HCEC 1CT (cell line): ENCODE results near the gene KTI12.
"Not testable (repeated sequence)": the region's sequence is repeated elsewhere in the genome, so short reads cannot be mapped to it uniquely, and the experiment has no call there.

Experiments
- DNase-seq: peaks from one replicate; pipeline ENCODE4 v3.0.0-alpha.2; 2017

The KTI12 gene

DNA sequence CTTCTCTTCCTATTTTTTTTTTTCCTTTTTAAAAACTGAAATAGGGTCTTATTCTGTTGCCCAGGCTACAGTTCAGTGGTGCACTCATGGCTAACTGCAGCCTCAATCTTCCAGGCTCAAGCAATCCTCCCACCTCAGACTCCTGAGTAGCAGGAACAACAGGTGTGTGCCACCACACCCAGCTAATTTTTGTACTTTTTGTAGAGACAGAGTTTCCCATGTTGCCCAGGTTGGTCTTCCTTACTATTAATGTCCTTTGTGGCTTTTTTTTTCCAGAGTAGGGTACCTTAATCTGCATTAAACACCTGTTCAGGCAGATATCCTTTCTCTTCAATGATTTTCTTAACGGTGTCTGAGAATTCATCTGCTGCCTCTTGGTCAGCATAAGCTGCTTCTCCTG, 4.3 kb upstream of the KTI12 start:
- DNase-seq: no peak

DNA sequence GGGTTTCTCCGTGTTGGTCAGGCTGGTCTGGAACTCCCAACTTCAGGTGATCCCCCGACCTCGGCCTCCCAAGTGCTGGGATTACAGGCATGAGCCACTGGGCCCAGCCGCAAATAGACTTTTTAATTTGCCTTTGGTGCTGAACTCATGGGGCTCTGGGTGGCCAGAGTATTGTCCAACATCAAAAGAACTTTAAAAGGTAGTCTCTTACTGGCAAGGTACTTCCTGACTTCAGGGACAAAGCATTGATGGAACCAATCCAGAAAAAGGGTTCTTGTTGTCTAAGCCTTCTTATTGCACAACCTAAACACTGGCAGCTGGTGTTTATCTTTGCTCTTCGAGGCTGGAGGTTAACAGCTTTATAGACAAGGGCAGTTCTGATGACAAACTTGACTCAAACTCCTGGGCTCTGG, 3.8 kb upstream of the KTI12 start:
- peak; percentile 76 for DNase-seq

DNA sequence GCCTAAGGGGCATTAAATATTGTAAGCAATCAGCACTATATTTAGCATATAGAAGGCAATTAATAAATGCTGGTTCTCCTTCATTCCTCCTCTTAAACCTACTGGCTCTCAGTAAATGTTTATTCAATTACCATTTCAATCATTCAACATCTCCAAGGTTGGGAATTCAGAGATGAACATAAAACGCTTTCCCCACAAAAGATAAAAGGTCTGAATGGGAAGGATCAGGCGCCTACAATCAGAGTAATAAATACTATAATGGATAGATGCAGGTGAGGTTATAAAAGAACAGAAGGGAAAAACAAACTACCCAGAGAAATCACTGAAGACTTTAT, 407 bp upstream of the KTI12 start:
- DNase-seq: no peak

DNA sequence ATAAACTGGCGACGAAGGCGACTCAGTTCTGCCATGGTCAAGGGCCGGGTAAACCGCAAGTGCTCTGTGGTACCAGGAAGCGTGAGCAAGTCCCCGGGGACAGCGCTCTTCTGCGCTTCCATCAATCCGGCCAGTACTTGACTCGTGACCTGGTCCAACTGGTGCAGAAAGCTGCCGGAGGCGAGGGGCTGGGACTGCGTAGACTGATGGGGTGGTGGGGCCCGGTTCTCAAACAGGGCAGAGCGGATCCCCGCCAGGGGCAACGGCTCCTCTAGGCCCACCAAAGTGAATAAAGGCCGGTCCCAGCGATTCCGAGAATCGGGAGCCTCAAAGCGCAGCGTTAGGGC, 852 bp downstream of the KTI12 start:
- DNase-seq: peak; percentile 42

DNA sequence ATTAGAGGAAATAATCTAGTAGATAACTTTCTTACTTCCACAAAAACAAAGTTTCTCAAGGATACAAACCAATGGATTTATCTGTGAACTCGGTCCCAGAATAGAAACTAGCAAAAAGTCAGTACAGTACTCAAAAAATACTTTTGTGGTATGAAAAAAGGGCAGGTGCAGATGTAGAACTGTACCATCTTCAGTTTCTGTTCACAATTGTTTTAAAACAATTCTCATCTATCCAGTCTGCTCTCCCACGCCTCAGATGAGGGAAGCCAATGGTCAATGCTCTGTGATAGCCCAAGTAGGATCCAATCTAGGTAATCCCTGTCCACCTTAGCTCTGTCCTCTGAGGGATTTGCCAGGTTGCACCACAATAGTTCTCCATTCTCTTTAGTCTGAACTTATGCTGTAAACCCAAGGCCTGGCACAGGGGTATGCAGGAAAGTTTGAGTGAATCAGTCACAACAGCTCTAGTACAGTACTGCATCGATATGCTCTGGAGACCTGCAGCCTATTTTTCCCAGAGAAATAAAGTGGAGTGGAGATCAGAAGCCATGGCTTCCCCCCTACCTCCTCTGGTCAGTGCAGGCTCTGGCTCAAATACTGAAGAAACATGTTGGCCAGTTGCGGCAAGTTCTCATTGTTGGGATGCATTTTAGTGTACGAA, 1.4 kb downstream of the KTI12 start:
- no peak for DNase-seq

DNA sequence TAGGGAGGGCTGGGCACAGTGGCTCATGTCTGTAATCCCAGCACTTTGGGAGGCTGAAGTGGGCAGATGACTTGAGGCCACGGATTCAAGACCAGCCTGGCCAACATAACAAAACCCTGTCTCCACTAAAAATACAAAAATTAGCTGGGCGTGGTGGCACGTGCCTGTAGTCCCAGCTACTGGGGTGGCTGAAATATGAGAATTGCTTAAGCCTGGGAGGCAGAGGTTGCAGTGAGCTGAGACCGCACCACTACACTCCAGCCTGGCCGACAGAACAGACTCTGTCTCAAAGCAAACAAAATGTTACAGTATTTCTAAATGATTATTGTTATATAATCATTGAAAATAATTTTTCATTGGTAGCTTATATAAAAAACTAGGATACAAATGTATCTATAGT, 4.8 kb downstream of the KTI12 start:
- not testable (repeated sequence) for DNase-seq

DNA sequence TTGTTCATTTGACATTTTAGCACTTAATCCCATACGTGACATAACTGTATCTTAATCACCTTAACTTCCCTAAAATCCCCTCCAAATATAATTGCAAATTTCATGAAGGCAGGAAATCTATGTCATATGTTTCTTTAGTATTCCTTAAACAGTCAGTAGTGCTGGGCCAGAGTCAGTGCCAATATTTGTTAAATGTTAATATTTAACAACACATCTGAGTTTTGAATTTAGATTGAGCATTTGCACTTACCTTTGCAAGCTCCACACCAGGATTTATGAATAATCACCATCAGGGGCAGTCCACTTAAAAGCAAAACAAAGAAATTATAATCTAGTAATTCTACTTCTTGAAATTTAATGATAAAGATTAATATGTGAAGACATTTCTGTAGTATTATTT, 5.3 kb downstream of the KTI12 start:
- no peak for DNase-seq

DNA sequence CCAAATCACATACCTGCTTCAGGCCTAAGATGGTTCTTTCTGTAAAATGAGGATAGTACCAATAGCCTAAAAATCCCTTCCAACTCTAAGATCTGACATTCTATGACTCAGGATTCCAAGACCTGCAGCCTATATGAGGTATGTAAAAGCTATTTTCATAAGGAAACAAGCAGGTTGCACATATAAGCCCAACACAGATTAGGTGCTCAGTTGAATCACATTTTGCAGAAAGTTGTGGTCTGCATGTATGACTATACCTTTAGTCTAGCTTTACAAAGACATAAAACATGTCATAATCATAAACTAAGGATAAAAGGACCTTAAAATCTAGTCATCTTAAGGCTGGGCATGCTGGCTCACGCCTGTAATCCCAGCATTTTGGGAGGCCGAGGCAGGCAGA, 7.3 kb downstream of the KTI12 start:
- no peak for DNase-seq

DNA sequence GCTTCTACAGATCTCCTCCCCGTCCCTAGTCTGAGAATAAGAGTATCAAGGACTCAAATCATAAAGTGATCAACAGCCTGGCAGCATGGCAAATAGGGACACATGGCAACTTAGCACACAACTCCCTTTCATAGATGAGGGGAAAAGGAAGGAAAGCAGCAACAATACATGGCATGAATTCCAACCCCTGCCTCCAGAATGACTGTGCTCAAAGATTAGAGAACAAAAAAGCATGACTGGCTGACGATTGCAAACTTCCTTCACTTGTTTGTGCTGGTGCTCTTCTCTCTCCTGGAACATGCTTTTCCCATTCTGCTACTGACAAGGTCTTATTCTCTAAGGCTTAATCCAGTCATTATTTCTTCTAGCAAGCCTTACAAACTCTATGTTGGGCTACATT, 11.5 kb downstream of the KTI12 start:
- no peak for DNase-seq

DNA sequence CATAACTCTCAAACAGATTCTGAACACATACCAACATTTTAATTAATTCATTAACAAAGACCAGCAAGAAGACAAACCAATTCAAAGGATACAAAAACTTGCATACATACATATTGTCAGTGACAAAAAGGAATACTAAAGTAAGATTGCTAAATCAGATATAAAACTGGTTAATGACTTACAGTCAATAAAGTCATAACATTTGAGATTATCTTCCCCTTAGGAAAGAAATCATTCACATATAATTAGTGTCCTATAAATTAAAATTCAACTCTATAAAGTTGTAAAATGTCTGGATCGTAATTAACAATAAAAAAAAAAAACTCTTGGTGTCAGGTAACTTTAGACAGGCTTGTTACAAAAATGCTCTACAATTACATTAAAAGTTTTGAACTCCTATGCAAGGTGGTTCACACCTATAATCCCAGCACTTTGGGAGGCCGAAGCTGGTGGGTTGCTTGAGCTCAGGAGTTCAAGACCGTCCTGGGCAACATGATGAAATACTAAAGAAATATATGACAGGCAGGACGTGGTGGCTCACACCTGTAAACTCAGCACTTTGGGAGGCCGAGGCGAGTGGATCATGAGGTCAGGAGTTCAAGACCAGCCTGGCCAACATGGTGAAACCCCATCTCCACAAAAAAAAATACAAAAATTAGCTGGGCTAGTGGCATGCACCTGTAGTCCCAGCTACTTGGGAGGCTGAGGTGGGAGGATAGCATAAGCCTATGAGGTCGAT, 25.4 kb downstream of the KTI12 start:
- DNase-seq: no peak

DNA sequence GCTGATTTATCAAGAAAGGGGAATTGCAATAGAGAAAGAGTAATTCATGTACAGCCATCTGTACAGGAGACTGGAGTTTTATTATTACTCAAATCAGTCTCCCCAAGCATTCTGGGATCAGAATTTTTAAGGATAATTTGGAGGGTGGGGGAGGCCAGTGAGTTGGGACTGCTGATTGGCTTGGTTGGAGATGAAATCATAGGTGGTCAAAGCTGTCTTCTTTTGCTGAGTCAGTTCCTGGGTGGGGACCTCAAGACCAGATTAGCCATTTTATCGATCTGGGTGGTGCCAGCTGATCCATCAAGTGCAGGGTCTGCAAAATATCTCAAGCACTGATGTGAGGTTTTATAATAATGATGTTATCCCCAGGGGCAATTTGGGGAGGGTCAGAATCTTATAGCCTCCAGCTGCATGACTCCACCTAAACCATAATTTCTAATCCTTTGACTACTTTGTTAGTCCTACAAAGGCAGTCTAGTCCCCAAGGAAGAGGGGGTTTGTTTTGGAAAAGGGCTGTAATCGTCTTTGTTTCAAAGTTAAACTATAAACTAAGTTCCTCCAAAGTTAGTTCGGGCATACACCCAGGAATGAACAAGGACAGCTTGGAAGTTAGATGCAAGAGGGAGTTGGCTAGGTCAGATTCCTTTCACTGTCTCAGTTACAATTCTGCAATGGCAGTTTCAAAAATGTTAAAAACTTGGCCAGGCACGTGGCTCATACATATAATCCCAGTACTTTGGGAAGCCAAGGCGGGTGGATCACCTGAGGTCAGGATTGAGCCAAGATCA, 26.2 kb downstream of the KTI12 start:
- no peak for DNase-seq

DNA sequence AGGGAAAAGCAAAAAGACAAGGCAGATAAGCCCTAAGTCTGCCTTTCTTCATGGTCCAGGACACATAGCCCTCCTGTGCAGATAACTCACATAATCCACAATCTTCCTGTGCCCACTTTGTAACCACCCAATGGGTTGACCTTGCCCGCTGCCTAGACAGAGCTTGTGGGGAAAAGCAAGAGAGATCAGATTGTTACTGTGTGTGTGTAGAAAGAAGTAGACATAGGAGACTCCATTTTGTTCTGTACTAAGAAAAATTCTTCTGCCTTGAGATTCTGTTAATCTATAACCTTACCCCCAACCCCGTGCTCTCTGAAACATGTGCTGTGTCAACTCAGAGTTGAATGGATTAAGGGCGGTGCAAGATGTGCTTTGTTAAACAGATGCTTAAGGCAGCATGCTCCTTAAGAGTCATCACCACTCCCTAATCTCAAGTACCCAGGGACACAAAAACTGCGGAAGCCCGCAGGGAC, 27.5 kb downstream of the KTI12 start:
- not testable (repeated sequence) for DNase-seq

DNA sequence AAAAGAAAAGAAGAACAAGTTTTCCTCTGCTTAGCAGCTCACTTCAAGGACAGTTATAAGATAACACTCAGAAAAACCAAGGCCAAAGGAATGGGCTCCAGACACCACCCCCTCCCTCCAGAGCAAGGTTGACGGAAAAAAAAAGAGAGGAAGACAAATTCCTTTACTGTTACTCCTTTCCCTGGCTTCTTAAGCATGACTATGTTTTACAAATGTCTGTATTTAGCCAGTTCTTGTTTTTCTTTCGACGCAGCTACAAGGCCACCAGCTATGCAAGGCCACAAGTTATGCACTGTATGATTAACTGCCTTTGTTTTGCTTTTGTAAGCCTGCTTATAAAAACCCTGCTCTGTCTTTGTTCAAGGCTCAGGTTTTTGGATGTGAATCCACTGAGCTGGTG, 28.1 kb downstream of the KTI12 start:
- DNase-seq: peak; percentile 48

DNA sequence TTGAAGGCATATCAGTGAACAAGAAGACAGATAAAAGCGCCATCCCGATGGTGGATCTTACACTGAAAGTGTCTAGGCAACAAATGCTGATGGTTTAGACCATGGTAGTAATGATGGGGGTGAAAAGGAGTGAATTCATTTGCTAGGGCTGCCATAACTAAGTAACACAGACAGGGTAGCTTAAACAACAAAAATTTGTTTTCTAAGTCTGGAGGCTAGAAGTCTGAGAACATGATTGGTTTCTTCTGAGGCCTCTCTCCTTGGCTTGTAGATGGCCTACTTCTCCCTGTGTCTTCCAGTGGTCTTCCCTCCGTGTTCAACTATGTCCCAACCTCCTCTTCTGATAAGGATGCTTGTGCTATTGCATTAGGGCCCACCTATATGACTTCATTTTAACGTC, 29.7 kb downstream of the KTI12 start:
- no peak for DNase-seq

DNA sequence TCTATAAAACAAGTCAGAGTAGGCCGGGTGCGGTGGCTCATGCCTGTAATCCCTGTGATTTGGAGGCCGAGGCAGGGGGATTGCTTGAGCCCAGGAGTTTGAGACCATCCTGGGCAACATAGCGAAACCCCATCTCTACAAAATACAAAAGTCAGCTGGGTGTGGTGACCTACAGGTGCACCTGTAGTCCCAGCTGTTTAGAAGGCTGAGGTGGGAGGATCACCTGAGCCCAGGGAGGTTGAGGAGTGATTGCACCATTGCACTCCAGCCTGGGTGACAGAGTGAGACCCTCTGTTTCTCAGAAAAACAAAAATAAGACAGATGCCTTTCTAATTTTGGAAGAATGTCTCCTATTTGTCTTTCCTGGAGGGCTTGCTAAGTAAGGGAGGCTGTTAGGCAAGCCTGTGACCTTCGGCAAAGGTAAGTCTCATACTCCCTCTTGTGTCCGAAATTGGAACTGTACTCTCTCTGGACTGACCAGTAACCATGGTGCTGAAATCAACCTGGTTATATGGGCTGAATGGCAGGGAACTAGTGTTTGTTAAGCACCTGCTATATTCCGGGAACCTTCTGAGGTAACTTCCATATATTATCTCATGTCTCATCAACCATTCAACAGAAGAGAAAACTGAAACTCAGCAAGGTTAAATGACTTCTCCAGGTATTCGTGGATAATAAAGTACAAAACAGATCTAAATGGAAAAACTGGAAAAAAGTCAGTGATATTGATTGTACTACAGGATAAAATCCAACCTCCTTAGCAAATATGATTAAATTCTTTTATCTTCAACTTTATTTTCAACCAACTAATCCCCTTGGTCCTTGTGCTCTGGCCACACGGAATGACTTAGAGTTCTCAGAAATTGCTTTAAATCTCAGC, 31.3 kb downstream of the KTI12 start:
- peak; percentile 78 for DNase-seq

DNA sequence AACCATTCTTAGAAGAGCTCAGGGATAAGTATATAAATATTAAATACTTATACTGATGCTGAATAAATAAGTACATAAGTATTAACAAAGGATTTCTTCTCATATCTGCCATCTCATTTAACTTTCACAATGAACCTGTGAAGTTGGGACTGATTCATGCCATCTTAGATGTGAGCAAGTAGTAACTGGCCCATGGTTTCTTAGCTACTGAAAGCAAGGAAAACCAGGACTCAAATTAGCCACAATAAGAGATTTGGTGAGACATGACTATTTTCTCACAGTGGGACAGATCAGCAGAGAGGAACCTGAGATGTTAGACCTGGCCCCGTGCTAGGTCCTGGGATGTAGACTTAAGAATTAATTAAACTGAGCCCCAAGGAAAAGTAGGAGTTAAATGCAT, 34.9 kb downstream of the KTI12 start:
- DNase-seq: no peak

DNA sequence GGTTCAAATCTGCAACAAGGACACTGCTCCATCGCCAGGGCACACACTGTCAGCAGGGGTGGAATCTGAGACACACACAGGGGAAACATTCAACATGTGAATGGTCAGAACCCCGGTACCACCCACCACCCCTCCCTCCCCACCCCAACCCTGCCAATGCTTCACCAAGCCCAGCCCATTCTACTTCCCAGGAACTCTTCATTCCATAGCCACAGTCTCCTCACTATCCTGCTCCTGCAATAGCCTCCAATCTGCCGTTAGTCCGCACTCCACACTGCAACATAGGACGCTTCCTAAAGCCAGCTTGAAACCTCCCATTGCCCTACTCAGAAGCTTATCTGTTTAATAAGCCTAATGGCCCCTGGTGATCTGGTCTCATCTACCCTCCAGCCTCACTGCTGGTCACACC, 35.6 kb downstream of the KTI12 start:
- DNase-seq: no peak

DNA sequence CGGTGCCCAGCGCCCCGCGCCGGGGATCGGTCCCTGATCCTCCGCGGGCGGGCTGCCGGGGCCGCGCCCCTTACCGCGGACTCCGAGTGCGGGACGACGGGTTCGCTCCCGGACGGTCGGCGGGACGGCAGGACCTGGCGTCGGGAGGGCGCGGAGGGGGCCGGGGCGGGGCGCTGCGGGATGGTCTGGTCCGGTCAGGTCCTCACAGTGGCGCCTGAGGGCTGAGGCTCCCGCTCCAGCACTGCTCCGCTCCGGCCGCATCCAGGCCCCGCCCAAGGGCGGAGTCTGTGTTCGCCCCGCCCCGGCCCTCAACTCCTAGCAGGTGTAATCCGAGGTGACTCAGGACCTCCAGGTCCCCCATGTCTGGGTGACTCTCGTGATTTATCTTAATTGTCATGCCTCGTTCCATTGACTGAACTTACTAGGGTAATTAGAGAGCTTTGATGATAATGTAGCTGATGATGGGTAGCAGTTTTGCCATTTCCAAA, 43.1 kb downstream of the KTI12 start, which contains the start of gene RAB3B:
TSS of gene RAB3B (minus strand) at position 223 of the 488 bp plus-strand sequence. CDS start 13,583 bp downstream, outside the sequence.
- peak; percentile 72 for DNase-seq

DNA sequence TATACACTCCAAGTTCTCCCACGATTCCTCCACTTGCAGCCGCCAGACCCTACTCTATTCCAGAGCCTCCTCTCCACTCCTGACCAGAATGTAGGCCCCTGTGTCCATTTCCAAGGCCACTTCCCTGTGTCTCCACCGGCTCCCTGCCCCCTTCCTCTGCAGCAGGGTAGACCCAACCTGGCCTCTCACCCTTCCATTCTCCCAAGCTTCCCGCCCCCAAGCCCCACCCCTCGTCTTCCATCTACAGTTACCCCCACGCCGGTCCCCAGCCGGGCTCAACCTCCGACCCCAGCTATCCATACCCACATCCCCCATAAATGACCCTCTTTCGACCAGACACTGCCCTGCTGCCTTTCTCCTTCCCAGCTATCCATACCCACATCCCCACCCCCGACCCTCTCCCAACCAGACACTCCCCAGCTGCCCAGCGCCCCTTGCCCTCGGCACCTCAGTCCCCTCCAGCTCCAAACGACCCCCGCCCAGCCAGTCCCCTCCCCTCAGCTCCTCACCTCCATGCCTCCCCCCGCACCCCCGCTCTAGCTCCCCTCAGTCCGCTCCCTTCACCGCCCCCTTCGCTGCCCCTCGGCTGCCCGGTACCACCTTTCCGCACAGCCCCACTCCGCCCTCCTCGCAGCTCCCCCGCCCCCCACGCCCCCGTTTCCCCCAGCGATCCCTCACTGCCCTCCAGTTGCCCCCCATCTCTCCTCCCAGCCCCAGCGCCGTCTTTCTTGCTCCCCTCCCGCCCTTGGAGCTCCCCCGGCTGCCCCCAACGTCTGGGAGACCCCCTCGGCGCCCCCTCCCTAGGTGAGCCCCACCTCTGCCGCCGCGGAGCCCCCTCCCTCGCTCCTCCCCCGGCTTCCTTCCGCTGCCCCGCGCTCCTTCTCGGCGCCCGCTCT, 43.8 kb downstream of the KTI12 start:
- DNase-seq: no peak

DNA sequence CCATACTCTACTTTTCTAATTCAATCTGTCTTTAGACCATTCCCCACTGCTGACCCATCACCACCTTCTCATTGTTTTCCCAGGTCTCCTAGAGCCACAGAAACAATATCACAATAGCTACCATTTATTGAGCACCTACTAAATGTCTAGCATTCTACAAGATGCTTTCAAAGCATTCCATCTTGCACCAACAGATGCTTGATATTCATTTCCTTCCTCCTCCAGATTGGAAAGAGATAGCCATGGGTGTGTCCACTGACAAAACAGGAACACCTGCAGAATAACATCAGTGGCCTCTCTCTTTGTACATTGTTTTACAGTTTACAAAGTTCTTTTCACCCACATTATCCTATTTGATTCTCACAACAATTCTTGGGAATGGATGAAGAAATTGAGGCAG, 45.4 kb downstream of the KTI12 start:
- DNase-seq: no peak

DNA sequence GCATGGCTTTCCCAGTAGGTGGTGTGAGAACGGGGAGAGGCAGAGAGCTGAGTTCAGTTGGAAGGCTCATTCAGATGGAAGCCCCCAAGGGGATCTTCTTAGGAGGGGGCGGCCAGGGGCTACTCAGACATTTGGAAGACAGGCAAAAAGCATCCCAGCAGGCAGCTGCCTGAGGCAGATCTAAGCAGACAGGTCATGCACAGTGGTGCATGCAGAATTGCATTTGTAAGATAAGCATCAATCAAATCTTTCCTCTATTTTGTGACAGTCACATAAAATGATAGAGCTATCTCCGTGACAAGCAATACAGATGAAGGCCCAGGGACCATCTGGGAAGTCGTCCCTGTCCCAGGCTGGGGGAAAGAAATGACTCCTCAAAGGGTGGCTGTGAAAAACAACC, 46.9 kb downstream of the KTI12 start:
- no peak for DNase-seq

DNA sequence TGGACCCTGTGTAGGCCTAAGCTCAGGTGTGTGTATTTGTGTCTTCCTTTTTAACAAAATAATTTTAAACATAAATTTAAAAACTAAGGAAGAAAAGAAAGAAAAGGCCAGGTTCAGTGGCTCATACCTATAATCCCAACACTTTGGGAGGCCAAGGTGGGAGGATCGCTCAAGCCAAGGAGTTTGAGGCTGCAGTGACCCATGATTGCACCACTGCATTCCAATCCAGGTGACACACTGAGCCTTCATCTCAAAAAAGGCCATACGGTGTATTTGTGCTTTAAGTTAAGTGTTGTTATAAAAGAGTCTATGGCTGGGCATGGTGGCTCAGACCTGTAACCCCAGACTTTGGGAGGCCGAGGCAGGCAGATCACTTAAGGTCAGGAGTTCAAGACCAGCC, 51.4 kb downstream of the KTI12 start:
- no peak for DNase-seq
